Fibroblast of skin of left quadriceps (primary cell): ENCODE data around the gene ZNF107.
"Not testable (repeated sequence)": the region's sequence is repeated elsewhere in the genome, so short reads cannot be mapped to it uniquely, and the experiment has no call there.

Source experiments
- DNase-seq, 2 experiments: peaks; one replicate each; pipeline ENCODE4 v3.0.0-alpha.2; 2013; ENCODE audit warnings: low read depth in 2 of 2

Gene ZNF107

GRCh38 chr7:64733550-64734240 is 67.8 kb downstream of the ZNF107 start:
- DNase-seq, result no peak

- no peak for DNase-seq
Observed at GRCh38 chr7:64736575-64736974, 70.6 kb downstream of the ZNF107 start.

- DNase-seq, result not testable (repeated sequence)
Observed at GRCh38 chr7:64738403-64738802, 72.5 kb downstream of the ZNF107 start.

- DNase-seq, result not testable (repeated sequence)
Observed at GRCh38 chr7:64738953-64739352, 73.0 kb downstream of the ZNF107 start.

GRCh38 chr7:64744680-64745079 is 78.7 kb downstream of the ZNF107 start:
- DNase-seq, result no peak

GRCh38 chr7:64747802-64748201 is 81.9 kb downstream of the ZNF107 start:
- no peak for DNase-seq

- DNase-seq, result no peak
Observed at GRCh38 chr7:64753032-64753431, 87.1 kb downstream of the ZNF107 start.

- DNase-seq, result no peak
Observed at GRCh38 chr7:64755865-64756264, 89.9 kb downstream of the ZNF107 start.

- no peak for DNase-seq
Observed at GRCh38 chr7:64758151-64758550, 92.2 kb downstream of the ZNF107 start.
